IPS-20b (cell line): ENCODE results near the gene ST7.
"Not testable (repeated sequence)": the region's sequence is repeated elsewhere in the genome, so short reads cannot be mapped to it uniquely, and the experiment has no call there.

Experiments used
- H3K27ac ChIP-seq: one replicate; pipeline ENCODE4 v1.5.1; 2013; ENCODE audit warnings: low read length
- H3K27me3 ChIP-seq: 2 replicates; pipeline ENCODE4 v1.6.1; 2013; ENCODE audit warnings: mild to moderate bottlenecking, low read length, inconsistent platforms; ENCODE audit not compliant: insufficient read depth
- H3K36me3 ChIP-seq: 2 replicates; pipeline ENCODE4 v1.6.1; 2013; ENCODE audit warnings: low read depth, mild to moderate bottlenecking, inconsistent platforms, low read length, moderate library complexity; ENCODE audit not compliant: insufficient read depth
- H3K4me1 ChIP-seq: 2 replicates; pipeline ENCODE4 v1.6.1; 2013; ENCODE audit warnings: mild to moderate bottlenecking, control low read depth, inconsistent platforms, low read length, moderate library complexity; ENCODE audit not compliant: insufficient read depth
- H3K4me3 ChIP-seq: 2 replicates; pipeline ENCODE4 v1.5.1; 2013; ENCODE audit warnings: mild to moderate bottlenecking, low read length, inconsistent platforms
- H3K9ac ChIP-seq: 2 replicates; pipeline ENCODE4 v1.6.1; 2013; ENCODE audit warnings: low read depth, mild to moderate bottlenecking, inconsistent platforms, low read length, moderate library complexity
- H3K9me3 ChIP-seq: 2 replicates; pipeline ENCODE4 v1.6.1; 2013; ENCODE audit warnings: mild to moderate bottlenecking, low read depth, low read length, inconsistent platforms; ENCODE audit not compliant: insufficient read depth

Gene ST7

GRCh38 chr7:117117172-117117571, 163.9 kb downstream of the ST7 start:
- H3K9me3 ChIP-seq = no peaks in the 10 kb centered on the region

DNA sequence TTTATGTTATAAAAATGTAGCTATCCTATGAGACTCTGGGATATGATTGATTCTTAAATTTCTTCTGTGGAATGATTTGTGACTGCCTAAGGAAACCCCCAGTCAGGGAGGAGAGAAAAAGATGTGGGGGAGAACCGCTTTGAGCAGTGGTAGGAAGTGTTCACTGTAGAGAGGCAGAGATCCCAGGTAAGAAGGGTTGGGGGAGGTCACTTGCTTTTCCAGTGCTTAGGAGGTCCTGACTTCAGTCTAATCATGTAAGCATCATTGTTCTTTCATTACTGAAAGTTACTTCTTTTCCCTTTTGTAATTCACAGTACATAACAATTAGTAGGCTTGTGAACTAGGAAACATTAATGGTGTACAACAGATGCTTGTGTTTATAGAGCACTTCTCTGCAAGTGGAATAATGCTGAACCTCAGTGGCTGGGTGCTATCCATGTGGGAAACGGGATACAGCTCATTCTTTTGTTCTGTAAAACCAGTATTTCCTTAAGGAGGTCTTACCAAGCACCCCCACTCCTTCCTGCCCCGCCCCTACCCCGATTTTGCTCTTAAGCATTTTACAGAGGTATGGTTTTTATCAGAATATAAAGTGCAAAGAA, 165.4 kb downstream of the ST7 start:
- Histone ChIP-seq H3K27ac (peak overlapping the region; percentile 27), H3K9me3 (no peaks in the 10 kb centered on the region), H3K27me3 (no peaks in the 10 kb centered on the region)

More at GRCh38 chr7:117117172-117117571, 163.9 kb downstream of the ST7 start:
- Histone ChIP-seq H3K27me3 (no peaks in the 10 kb centered on the region), H3K9ac (no peak overlapping the region), H3K4me3 (no peak overlapping the region), H3K4me1 (peaks cover 19% of the 10 kb centered on the region), H3K36me3 (no peaks in the 10 kb centered on the region), H3K27ac (no peak overlapping the region)

DNA sequence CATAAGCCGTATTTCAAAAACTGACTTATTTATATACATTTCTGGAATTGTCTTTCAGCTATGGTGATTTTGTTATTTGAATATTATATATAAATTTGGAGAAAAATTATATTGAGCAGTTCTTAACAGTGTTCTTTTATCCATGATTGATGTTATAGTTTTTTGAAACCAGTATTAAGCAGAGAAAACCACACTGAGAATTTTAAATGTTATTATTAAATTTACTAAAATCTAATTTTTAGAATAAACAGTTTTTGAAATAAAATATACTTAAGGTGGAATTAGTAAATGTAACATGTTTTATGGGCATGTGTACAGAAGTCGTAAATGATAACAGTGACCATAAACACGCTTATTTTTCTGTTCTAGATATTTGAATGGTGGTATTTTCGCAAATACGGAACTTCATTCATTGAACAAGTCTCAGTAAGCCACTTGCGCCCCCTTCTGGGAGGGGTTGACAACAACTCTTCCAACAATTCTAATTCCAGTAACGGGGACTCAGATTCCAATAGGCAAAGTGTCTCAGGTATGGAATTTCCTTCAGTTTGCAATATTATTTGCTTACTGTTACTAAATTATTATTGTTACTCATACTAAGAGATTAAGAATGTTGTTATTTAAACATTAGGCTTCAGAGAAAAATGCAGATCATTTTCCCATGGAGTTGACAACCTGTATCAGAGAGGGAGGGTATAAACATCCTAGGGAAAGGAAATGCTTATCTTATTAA, 166.1 kb downstream of the ST7 start:
- Histone ChIP-seq H3K4me3 (peak overlapping the region; percentile 41), H3K27me3 (no peaks in the 10 kb centered on the region), H3K9ac (peak overlapping the region; percentile 25; the same call in 1 of the 2 replicates), H3K36me3 (no peaks in the 10 kb centered on the region), H3K4me1 (peaks cover 19% of the 10 kb centered on the region), H3K9me3 (no peaks in the 10 kb centered on the region), H3K27ac (no peak overlapping the region)

More for the DNA sequence above, 165.4 kb downstream of the ST7 start:
- peak overlapping the region; percentile 41; the same call in 1 of the 2 replicates for H3K4me3 ChIP-seq
- no peaks in the 10 kb centered on the region for H3K36me3 ChIP-seq
- H3K4me1 ChIP-seq = peaks cover 19% of the 10 kb centered on the region
- H3K9ac ChIP-seq = peak overlapping the region; percentile 25; the same call in 1 of the 2 replicates

- not testable (repeated sequence) for H3K27me3 ChIP-seq, H3K9ac ChIP-seq, H3K27ac ChIP-seq, H3K36me3 ChIP-seq, H3K4me3 ChIP-seq, H3K9me3 ChIP-seq
- H3K4me1 ChIP-seq = peaks cover 19% of the 10 kb centered on the region
Measured at GRCh38 chr7:117120321-117120720, 167.0 kb downstream of the ST7 start.

- not testable (repeated sequence) for H3K36me3 ChIP-seq, H3K9me3 ChIP-seq, H3K9ac ChIP-seq, H3K27ac ChIP-seq, H3K27me3 ChIP-seq, H3K4me3 ChIP-seq
- peaks cover 27% of the 10 kb centered on the region for H3K4me1 ChIP-seq
Measured at GRCh38 chr7:117122036-117122435, 168.7 kb downstream of the ST7 start.

- H3K36me3 ChIP-seq = no peaks in the 10 kb centered on the region
- H3K4me1 ChIP-seq = peaks cover 32% of the 10 kb centered on the region
- no peaks in the 10 kb centered on the region for H3K27me3 ChIP-seq
- H3K9me3 ChIP-seq = no peaks in the 10 kb centered on the region
- no peak overlapping the region for H3K9ac ChIP-seq
- no peak overlapping the region for H3K27ac ChIP-seq
- no peak overlapping the region for H3K4me3 ChIP-seq
Measured at GRCh38 chr7:117122536-117122935, 169.2 kb downstream of the ST7 start.

DNA sequence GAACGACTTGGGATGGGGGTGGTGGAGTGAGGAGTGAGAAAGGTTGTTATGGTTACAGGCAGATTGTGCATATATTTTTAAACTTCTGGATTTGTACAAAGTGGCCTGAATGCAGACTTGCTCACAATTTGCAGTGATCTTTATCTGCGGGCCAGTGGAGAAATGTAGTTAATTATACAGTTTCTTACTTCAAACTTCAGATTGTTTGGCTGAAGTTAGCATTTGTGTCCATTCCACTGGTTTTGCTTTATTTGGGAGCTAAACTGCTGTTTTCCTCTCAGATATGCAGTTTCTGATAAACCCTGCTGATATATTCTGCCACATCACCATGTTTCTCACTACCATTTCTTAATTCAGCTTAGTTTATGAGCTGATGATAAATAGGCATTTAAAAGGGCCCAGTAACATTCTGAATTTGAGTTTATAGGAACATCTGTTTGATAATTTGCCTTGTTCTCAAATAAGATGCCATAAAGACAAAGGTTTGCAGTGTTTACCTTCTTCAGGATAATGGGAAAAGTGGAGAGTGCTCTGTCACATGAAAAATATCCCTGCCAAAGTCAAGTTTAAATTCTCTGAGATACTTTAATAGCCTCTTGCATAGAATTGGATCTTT, 170.1 kb downstream of the ST7 start:
- H3K36me3 ChIP-seq = no peaks in the 10 kb centered on the region
- H3K4me1 ChIP-seq = peaks cover 26% of the 10 kb centered on the region
- H3K27me3 ChIP-seq = no peaks in the 10 kb centered on the region
- no peak overlapping the region for H3K27ac ChIP-seq
- no peak overlapping the region for H3K4me3 ChIP-seq
- H3K9me3 ChIP-seq = no peaks in the 10 kb centered on the region
- no peak overlapping the region for H3K9ac ChIP-seq

- no peaks in the 10 kb centered on the region for H3K27me3 ChIP-seq
- no peaks in the 10 kb centered on the region for H3K36me3 ChIP-seq
- no peaks in the 10 kb centered on the region for H3K9me3 ChIP-seq
- no peak overlapping the region for H3K27ac ChIP-seq
- H3K4me1 ChIP-seq = peaks cover 18% of the 10 kb centered on the region
- H3K9ac ChIP-seq = no peak overlapping the region
- H3K4me3 ChIP-seq = no peak overlapping the region
Measured at GRCh38 chr7:117124591-117125220, 171.4 kb downstream of the ST7 start.

DNA sequence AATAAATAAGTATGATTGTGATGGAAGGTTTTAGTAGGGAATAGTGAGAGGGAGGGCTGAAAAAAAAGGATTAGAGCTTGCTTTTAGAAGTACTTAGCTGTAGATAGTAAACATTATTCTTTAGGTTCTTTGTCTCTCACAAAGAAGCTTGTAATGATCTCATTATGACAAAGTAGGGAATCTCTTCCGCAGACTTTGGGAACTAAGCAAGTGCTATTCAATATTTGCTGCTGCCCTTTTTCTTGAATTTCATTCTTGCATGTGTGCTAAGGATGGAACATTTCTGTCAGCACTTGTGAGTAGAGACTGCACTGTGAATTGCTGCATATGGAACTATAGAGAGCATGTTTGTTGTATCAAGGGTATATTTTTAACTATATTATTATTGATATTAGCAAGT, 173.4 kb downstream of the ST7 start:
- no peaks in the 10 kb centered on the region for H3K9me3 ChIP-seq
- H3K4me1 ChIP-seq = peaks cover 18% of the 10 kb centered on the region
- H3K27me3 ChIP-seq = no peaks in the 10 kb centered on the region
- no peak overlapping the region for H3K4me3 ChIP-seq
- H3K27ac ChIP-seq = no peak overlapping the region
- no peaks in the 10 kb centered on the region for H3K36me3 ChIP-seq
- H3K9ac ChIP-seq = no peak overlapping the region

GRCh38 chr7:117127585-117128168, 174.4 kb downstream of the ST7 start:
- Histone ChIP-seq H3K27ac (no peak overlapping the region), H3K27me3 (no peaks in the 10 kb centered on the region), H3K9ac (no peak overlapping the region), H3K4me3 (no peak overlapping the region), H3K4me1 (peaks cover 18% of the 10 kb centered on the region), H3K36me3 (no peaks in the 10 kb centered on the region), H3K9me3 (no peaks in the 10 kb centered on the region)

GRCh38 chr7:117129521-117129955, 176.2 kb downstream of the ST7 start:
- Histone ChIP-seq H3K9ac (no peak overlapping the region), H3K4me3 (no peak overlapping the region), H3K36me3 (peaks cover 3% of the 10 kb centered on the region; the same call in 1 of the 2 replicates), H3K27ac (no peak overlapping the region), H3K9me3 (no peaks in the 10 kb centered on the region), H3K4me1 (peaks cover 18% of the 10 kb centered on the region), H3K27me3 (no peaks in the 10 kb centered on the region)
